PC-9 (cell line): ENCODE measurements around the gene SERPINC1. TPM values are rescaled to one million over a fixed set of nuclear protein-coding genes. Genes with fewer than 3 reads are reported as not detected.

ENCODE experiments used
- BruUV-seq: library from RNA; stranded (reverse); fragments of 400-500 nt; replicated peaks from 2 replicates; lab custom pipeline; 2021; lab: Mats Ljungman, UMichigan
- CTCF ChIA-PET: fragments of 300-600 bp; sonication (Branson Sonifier 250); formaldehyde crosslinking; loops from one replicate; lab custom pipeline; 2022; ENCODE audit warnings: antibody characterized with exemption; lab: Charles Lee
- POLR2A ChIA-PET: fragments of 300-600 bp; sonication (Branson Sonifier 250); formaldehyde crosslinking; loops from one replicate; lab custom pipeline; 2022; ENCODE audit warnings: antibody characterized with exemption; ENCODE audit not compliant: unreplicated experiment; lab: Charles Lee
- DNase-seq, 2 experiments: peaks; one replicate each; pipeline versions ENCODE4 v3.0.0 to v3.0.0-alpha.2; 2015 to 2022; ENCODE audit warnings: mixed read lengths in 1 of 2
- H2AFZ ChIP-seq: fragments of 200-600 bp; sonication (generic); 2 replicates; pipeline ENCODE4 v1.8.1; 2017; ENCODE audit warnings: antibody characterized with exemption
- H3F3A ChIP-seq: fragments of 200-600 bp; sonication (generic); 2 replicates; pipeline ENCODE4 v1.8.1; 2017; ENCODE audit warnings: antibody characterized with exemption, mild to moderate bottlenecking, low read depth; ENCODE audit not compliant: insufficient read depth
- H3K27ac ChIP-seq: fragments of 200-600 bp; sonication (generic); 2 replicates; pipeline ENCODE4 v1.6.1; 2016; ENCODE audit warnings: mixed run types
- H3K27me3 ChIP-seq: fragments of 200-600 bp; sonication (generic); 2 replicates; pipeline ENCODE4 v1.6.1; 2016; ENCODE audit warnings: low read depth, mixed run types; ENCODE audit not compliant: insufficient read depth
- H3K36me3 ChIP-seq: fragments of 200-600 bp; sonication (generic); 2 replicates; pipeline ENCODE4 v1.6.1; 2016; ENCODE audit warnings: low read depth, mixed run types
- H3K4me1 ChIP-seq: fragments of 200-600 bp; sonication (generic); replicated peaks from 2 replicates; pipeline ENCODE4 v1.6.1; 2016; ENCODE audit warnings: mixed run types; ENCODE audit not compliant: insufficient read depth
- H3K4me2 ChIP-seq: fragments of 200-600 bp; sonication (generic); 2 replicates; pipeline ENCODE4 v1.6.1; 2017; ENCODE audit warnings: mixed run types
- H3K4me3 ChIP-seq: fragments of 200-600 bp; sonication (generic); 2 replicates; pipeline ENCODE4 v1.6.1; 2016; ENCODE audit warnings: mixed run types
- H3K79me2 ChIP-seq: fragments of 200-600 bp; sonication (generic); 2 replicates; pipeline ENCODE4 v1.6.1; 2017; ENCODE audit warnings: low read depth, mixed run types
- H3K9me2 ChIP-seq: fragments of 200-600 bp; sonication (generic); 2 replicates; pipeline ENCODE4 v1.8.1; 2017; ENCODE audit warnings: mild to moderate bottlenecking; ENCODE audit not compliant: insufficient read depth
- H3K9me3 ChIP-seq: fragments of 200-600 bp; sonication (generic); 2 replicates; pipeline ENCODE4 v1.8.1; 2016; ENCODE audit warnings: low read depth; ENCODE audit not compliant: insufficient read depth
- H4K20me1 ChIP-seq: fragments of 200-600 bp; sonication (generic); 2 replicates; pipeline ENCODE4 v1.8.1; 2017; ENCODE audit not compliant: insufficient read depth
- EZH2 ChIP-seq: fragments of 200-600 bp; sonication (generic); IDR thresholded peaks from 2 replicates; pipeline ENCODE4 v1.8.0; 2017; ENCODE audit warnings: antibody characterized with exemption, low read depth
- intact Hi-C: fragments of 100-400 bp; cut with micrococcal nuclease; formaldehyde crosslinking; loops from one replicate; pipeline ENCODE4 v1.10.0; 2022; ENCODE audit not compliant: unreplicated experiment
- total RNA-seq: library from RNA; stranded (reverse); gene quantifications from 2 replicates; pipeline ENCODE4 v1.2.3, GENCODE V29; 2021
- TF ChIP-seq, protein P1 (sequence below): fragments of 200-600 bp; sonication (generic); conservative IDR thresholded peaks from 2 replicates; pipeline ENCODE4 v1.6.1; 2017; ENCODE audit warnings: mixed run types, antibody characterized with exemption, mild to moderate bottlenecking, moderate library complexity

The SERPINC1 gene
- total RNA-seq, 1 experiment from 2014 or later = 0.44 TPM

DNA sequence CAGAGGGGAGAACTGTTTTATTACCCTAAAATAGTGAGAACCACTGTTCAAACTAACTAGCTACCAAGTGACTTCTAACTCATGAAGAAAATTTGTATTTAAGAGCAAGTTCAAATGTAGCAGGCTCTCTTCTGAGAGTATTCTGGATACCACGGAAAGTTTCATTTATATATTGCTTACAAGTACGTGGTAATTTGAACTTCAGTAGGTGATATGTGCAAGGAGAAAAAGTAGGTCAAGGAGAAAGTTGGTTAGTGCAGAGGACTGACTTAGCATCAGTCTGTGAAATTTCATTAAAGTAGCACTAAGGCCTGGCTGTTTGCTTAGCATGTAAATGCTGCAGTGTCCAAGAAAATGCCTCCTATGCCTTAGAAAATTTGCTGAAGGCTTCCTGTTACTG is 16.7 kb downstream of the SERPINC1 start:
- Histone ChIP-seq H3F3A (no peaks in the 10 kb centered on the region), H3K79me2 (no peaks in the 10 kb centered on the region), H3K36me3 (no peaks in the 10 kb centered on the region), H3K27ac (no peak overlapping the region), H3K27me3 (no peaks in the 10 kb centered on the region), H4K20me1 (no peaks in the 10 kb centered on the region), H3K4me1 (no peaks in the 10 kb centered on the region), H3K4me3 (no peak overlapping the region), H3K9me2 (no peaks in the 10 kb centered on the region), H3K9me3 (no peaks in the 10 kb centered on the region), H2AFZ (no peak overlapping the region), H3K4me2 (no peak overlapping the region)
- ChIA-PET CTCF (no interaction called here), POLR2A (no interaction called here)
- TF ChIP-seq, protein P1, sequence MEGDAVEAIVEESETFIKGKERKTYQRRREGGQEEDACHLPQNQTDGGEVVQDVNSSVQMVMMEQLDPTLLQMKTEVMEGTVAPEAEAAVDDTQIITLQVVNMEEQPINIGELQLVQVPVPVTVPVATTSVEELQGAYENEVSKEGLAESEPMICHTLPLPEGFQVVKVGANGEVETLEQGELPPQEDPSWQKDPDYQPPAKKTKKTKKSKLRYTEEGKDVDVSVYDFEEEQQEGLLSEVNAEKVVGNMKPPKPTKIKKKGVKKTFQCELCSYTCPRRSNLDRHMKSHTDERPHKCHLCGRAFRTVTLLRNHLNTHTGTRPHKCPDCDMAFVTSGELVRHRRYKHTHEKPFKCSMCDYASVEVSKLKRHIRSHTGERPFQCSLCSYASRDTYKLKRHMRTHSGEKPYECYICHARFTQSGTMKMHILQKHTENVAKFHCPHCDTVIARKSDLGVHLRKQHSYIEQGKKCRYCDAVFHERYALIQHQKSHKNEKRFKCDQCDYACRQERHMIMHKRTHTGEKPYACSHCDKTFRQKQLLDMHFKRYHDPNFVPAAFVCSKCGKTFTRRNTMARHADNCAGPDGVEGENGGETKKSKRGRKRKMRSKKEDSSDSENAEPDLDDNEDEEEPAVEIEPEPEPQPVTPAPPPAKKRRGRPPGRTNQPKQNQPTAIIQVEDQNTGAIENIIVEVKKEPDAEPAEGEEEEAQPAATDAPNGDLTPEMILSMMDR = no peak
- TF ChIP-seq EZH2 = no peak
- no peak for DNase-seq
- BruUV-seq = no TSS peak
- intact Hi-C loops = no loop called here

DNA sequence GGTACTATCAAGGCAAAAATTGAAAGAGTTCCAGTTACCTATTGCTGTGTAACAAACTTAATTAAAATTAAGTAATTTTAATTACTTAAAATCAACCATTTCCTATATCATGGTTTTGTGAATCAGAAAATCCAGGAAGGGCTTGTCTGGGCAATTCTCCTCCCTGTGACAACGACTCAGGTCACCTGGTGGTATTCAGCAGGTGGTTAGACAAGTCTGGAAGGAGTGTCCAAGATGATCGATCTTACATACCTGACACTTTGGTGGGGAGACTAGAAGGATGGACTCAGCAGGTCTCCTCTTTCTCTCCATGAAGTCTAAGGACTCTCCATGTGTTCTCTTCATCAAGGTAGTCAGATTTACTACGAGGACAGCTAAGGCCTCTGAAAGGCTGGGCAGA is 22.9 kb downstream of the SERPINC1 start:
- intact Hi-C loops = no loop called here
- no peak for DNase-seq

DNA sequence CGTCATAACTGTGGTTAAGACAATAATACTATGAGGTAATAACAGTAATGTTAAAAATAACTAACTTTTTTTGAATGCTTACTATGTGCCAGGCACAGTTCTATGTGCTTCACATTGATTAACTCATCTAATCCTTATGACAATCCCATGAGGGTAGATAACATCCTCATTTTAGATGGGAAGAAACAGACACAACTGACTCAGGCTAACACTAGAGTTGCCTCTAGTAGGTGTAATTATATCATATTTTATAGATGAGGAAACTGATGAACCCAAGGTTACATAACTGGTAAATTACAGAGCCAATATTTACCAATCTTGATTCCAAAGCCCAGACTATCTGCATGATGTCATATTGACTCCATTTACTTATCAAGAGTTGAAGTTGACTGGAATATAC is 23.5 kb downstream of the SERPINC1 start:
- H3K27me3 ChIP-seq = no peaks in the 10 kb centered on the region
- H3K79me2 ChIP-seq = no peaks in the 10 kb centered on the region
- H3K27ac ChIP-seq = no peak overlapping the region
- H3K9me2 ChIP-seq = no peaks in the 10 kb centered on the region
- H3F3A ChIP-seq = no peaks in the 10 kb centered on the region
- intact Hi-C loops = no loop called here
- no peaks in the 10 kb centered on the region for H3K4me1 ChIP-seq
- BruUV-seq = no TSS peak
- no peaks in the 10 kb centered on the region for H3K9me3 ChIP-seq
- H4K20me1 ChIP-seq = no peaks in the 10 kb centered on the region
- H3K4me2 ChIP-seq = no peak overlapping the region
- POLR2A ChIA-PET = no interaction called here
- CTCF ChIA-PET = no interaction called here
- H3K4me3 ChIP-seq = no peak overlapping the region
- TF ChIP-seq, protein P1 = no peak
- DNase-seq = no peak
- no peaks in the 10 kb centered on the region for H3K36me3 ChIP-seq
- H2AFZ ChIP-seq = no peak overlapping the region

More for the DNA sequence above, 22.9 kb downstream of the SERPINC1 start:
- Histone ChIP-seq H3K9me3 (no peaks in the 10 kb centered on the region), H4K20me1 (no peaks in the 10 kb centered on the region), H3K4me2 (no peak overlapping the region), H2AFZ (no peak overlapping the region), H3K9me2 (no peaks in the 10 kb centered on the region), H3K27me3 (no peaks in the 10 kb centered on the region), H3K36me3 (no peaks in the 10 kb centered on the region), H3K79me2 (no peaks in the 10 kb centered on the region), H3K27ac (no peak overlapping the region), H3F3A (no peaks in the 10 kb centered on the region), H3K4me3 (no peak overlapping the region), H3K4me1 (no peaks in the 10 kb centered on the region)
- TF ChIP-seq, protein P1 = no peak
- no peak for TF ChIP-seq EZH2
- ChIA-PET POLR2A (no interaction called here), CTCF (no interaction called here)
- BruUV-seq = no TSS peak
